Activated CD4-positive, alpha-beta T cell treated with anti-CD3 and anti-CD28 coated beads, Interleukin-2, amount 50 U/mL, for 48 hours (primary cell): ENCODE results near the gene ATG7.
"Not testable (repeated sequence)": the region's sequence is repeated elsewhere in the genome, so short reads cannot be mapped to it uniquely, and the experiment has no call there.

ENCODE experiments used
- DNase-seq, 2 experiments: peaks; one replicate each; pipeline ENCODE4 v3.0.0-alpha.2; 2020

Gene ATG7

DNA sequence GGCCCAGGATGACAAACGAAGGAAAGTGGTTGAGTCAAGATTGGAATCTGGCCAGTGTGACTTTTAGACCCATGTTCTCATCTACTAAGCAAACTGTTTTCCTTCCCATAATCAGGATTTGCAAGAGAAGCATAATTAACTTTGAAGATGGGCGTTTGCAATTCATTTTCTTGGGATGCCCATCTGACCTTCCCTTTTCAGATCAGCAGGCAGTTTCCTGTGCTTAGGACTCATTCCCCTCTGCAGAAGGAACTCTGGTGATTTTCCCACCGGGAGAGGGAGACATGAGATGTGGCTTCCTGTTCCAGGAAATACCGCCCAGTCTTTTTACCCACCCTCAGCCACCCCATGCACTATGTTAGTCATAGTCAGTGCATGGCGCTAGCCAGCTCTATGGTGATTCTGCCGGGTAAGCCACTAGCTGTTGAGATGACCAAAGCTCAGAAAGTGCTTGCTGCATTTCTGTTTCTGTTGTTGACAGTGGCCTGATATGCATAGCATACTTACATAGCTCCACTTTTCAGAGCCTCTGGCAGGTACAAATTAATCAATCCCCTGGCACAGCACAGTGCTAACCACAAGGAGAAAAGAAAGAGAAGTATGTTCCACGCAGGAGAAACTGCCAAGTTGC, 242.1 kb downstream of the ATG7 start:
- no peak for DNase-seq

DNA sequence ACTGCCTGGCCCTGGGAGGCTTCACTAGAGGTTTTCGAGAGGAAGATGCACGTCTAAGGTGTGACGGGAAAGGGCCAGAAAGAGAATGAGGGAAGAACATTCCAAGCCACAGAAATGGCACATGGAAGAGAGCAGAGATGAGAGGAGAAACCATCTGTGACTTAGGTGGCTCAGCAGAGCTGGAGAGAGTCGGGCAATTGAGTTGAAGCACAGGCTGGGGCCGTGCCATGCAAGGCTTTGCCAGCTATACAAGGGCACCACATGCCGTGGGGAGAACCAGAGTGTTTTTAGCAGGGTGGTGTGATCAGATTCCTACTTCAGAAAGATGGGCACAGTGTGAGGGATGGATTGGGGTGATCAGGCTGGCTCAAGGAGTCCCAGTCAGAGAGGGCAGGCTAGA, 245.4 kb downstream of the ATG7 start:
- no peak for DNase-seq

DNA sequence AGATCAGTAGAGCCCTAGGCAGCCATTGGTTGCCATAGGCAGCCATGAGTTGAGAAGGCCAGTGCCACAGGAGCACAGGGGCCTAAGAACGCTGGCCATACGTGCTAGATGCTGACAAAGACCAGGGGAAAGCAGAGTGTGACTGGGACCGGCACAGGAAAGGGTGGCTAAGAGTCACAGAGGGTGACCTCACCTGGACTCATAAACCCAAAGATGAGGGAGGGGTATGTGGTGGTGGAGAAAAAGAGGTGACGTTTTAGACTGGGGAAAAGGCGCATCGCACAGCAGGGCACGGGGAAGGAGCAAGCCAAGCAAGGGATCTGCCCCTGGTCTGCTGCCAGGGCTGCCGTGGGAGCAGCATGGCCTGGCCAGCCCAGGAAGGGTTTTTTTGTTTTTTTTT, 249.0 kb downstream of the ATG7 start:
- DNase-seq, result no peak

GRCh38 chr3:11522398-11522715, 250.2 kb downstream of the ATG7 start:
- no peak for DNase-seq

- DNase-seq, result no peak
Measured at GRCh38 chr3:11522953-11523571, 250.9 kb downstream of the ATG7 start.

GRCh38 chr3:11523572-11524101, 251.4 kb downstream of the ATG7 start:
- no peak for DNase-seq

DNA sequence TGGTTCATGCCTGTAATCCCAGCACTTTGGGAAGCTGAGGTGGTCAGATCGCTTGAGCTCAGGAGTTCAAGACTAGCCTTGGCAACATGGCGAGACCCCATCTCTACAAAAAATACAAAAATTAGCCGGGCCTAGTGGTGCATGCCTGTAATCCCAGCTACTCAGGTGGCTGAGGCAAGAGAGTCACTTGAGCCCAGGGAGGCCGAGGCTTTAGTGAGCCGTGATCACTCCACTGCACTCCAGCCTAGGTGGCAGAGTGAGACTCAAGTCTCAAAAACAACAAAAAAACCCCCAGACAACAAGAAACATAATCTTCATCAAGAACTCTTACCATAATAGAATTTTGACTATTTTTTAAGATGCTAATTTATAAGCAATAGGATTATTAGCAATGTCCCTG, 253.9 kb downstream of the ATG7 start:
- not testable (repeated sequence) for DNase-seq

DNA sequence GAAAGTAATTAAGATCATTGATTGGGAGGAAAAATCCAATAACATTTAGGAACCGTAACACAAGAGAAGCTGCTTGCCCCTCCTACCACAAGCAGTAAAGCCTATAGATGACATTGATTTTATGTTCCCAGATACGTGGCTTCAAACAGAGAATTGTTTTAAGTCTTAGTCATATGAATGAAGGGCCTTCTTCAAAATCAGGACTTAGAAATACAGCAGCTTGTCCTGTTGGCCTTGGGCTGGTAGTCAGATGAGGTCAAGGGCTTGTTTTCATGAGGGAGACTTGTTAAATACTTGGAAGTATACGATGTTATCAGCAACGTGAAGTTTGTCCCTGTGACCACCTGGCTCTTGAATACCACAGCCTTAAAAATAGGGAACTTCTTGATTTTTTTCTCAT, 257.1 kb downstream of the ATG7 start:
- DNase-seq, result no peak

- DNase-seq, result no peak
Measured at GRCh38 chr3:11530153-11530721, 258.0 kb downstream of the ATG7 start.

DNA sequence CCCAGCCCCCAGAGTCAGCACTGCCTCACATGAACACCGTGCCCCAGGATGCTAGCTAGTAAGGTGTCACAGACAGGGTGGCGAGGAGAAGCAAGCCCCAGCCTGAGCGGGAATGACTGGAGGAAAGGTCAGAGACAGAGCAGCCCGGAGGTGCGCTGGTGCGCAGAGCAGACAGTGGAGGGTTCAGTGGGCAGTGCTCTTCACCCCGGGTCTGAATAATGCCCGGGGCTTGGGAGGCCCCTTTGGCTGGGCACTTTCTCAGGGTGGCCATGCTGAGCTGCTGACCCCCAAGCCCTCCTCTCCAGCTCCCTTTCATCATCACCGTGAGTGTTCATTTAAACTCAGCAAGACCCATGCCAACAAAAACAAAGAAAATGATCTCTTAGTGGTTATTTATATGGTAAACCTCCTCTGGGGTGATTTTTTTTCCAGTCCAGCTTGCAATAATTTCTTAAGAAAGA, 260.8 kb downstream of the ATG7 start:
- no peak for DNase-seq

DNA sequence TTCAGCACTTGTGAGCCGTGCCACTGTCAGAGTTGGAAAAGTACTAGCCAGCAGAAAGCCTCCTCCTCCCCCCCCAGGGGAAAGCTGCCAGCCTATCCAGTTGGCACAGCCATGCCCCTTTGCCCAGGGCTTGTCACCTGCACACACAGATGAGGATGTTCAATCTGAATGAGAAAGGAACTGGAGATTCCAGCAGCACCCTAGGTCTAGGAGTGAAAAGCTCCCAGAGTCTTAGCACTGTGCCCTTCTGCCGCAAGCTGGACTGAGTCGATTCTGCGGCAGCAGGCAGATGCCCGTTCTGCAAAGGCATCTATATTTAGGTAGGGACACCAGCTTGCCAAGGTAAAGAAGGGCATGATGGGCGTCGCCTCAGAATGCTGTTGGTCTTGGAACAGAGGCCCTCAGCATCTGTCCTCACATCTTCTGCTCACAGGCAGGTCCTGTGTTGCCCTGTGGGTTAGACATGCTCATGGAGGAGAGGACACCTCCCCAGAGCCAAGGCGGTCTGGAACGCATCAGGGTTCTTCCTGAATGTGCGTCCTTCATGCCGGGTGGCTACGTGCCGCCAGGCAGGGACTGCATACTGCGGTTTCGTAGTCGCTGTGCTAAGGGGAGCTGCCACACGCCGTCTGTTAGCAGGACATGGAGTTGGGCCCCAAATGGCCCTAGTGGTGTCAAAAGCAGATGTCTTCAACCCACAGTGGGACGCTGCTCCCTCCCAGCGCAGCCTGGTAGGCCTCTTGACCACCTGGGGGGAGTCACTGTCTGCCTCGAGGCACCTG, 262.0 kb downstream of the ATG7 start:
- DNase-seq, result no peak

DNA sequence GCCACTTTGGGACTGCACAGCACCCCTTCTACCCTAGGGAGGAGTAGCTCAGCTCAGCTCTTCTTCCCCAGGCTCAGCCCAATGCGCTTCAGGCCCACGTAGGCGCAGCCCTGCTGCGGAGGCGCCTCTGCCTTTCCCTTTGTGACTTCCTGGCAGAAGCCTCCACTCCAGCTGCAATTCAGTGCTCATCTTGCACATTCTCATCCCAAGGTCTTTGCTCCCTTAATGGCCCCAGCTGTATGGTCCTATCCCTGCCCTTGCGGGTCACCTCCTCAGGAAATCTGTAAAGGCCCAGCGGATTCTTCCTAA, 262.6 kb downstream of the ATG7 start:
- no peak for DNase-seq

- DNase-seq, result no peak
Measured at GRCh38 chr3:11535243-11535960, 263.2 kb downstream of the ATG7 start.

DNA sequence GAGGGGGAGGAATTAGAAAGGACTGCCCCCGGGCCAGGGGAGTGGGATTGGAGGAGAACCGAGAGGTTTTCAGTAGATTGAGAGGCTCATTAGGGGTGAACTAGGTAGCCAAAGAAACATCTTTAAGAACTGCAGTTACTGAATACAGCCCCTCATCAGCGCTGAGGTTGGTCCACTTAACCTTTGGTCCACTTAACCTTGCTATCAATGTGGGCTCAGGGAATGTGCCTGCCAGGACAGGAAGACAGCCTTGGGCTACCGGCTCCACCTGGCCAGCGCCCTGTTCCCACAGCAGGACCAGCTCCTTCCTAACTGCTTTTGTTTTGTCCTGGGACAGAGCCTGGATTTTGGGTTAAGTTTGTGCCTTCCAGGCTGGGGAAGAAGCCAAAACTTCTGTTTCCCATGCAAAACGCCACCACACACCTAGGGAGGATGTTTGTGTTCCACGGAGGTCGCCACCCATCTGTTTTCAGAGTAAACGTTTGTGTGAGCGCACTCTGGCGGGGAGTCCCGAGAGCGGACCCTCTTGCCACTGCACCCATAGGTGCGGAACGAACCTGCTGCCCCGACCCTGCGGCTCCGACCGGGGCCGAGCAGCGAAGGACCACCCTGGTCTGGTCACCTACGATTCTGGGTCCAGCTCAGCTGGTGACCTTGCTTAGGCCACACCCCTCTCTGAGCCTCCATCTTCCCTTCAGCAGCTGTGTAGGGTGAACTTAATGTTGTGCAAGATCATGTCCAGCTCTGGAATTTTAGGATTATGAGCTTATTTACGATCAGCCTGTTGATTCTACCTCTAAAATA, 264.1 kb downstream of the ATG7 start:
- DNase-seq, result no peak

- DNase-seq, result no peak
Measured at GRCh38 chr3:11536936-11537612, 264.9 kb downstream of the ATG7 start.

DNA sequence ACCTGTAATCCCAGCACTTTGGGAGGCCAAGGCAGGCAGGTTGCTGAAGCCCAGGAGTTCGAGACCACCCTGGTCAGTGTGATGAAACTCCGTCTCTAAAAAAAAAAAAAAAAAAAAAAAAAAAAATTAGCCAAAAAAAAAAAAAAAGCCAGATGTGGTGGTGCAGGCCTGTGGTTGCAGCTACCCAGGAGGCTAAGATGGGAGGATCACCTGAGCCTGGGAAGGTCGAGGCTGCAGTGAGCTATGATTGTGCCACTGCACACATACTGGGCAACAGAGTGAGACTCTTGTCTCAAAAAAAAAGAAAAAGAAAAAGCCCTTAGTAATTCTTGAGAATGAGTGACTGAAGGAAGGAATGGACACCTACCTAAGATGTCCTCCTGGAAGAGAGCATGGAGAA, 266.4 kb downstream of the ATG7 start:
- DNase-seq, result no peak

DNA sequence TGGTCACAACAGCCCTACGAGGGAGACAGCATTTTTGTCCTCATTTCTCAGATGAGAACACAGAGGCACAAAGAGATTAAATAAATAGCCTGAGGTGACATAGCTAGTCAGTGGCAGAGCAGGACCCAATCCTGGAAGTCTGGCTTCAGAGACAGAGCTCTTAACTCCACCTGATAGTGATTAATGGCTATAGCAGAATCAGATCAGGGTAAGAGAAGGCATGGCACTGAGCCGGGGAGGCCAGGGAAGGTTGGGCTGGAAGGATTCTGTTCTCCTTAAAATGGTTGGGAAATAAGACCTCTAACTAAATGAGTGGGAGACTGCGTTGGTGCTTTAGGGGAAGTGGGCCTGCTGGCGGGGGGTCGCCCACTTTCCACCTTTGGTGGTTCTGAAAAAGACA, 267.0 kb downstream of the ATG7 start:
- DNase-seq, result no peak

DNA sequence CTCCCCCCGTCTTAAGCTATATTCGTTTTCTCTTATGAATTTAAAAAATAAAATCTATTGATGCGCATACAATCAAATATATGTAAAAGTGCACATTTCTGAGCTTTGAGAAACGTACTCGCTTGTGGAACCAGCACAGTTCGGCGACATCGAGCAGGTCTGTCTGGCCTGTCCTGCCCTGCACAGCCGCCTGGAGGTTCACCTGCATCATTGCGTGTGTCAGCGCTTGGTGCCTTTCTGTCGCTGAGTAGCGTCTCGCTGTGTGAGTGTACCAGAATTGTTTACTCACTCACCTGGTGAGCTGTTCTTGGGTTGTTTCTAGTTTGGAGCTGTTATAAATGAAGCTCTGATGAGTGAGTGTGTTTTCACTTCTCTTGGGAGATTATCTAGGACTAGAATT, 267.5 kb downstream of the ATG7 start:
- no peak for DNase-seq

DNA sequence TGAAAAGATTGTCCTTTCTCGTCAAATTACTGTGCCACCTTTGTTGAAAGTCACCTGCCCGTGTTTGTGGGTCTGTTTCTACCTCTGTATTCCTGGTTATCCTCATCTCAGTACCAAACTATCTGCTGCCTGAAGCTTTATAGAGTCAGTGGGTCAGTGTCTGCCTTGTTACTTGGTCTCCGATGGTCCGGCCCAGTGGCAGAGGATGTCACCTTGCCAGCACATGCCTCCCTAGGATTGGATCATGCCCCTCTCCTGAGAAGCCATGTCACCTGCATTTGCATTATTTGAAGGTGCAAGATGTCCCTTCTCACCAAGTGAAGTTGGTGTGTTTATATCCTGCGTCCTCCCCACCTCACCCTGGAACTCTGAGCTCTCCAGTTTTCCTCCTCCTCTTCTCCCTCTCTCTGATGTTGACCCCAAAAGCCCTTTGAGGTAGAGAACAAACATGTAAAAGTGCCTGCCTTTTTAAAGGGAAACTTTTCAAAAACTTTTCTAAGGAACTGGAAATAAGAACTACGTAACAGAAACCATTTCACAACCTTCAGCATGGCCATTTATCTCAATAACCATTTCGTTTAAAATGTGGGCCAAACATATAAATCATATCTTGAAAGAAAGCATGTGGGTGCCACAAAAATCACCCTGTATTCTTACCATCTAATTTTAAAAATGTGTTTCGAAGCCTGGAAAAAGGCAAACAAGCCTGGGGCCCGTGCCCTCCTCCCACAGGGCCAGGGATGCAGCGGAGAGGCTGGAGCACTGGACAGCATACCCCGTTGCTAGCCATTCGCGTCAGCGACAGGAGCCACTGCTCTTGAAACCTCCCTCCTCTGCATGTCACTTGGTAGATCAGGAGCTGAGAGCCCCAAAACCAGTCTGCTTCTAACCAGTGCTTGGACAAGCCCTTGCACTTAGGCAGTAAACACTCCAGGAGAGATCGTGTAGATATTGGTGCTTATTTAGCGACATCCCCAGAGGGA, 269.4 kb downstream of the ATG7 start:
- no peak for DNase-seq

DNA sequence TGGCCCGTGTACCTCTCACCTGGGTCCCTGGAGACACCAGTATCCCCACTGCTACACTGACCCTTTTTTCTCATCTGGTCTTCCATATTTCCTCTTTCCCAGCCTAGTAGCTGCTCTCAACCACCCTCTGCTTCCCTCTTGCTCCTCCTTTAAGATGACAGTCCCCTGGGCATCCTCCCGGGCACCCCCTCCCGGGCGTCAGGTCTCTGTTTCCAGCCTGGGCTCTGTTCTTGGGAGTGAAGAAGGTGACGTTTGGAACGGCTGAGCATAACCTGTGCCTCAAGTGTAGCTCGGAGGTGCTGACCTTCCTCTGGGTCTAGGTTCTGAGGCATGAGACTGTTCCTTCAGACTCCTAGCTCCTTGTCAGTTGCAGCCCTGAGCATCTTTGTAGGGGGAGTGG, 270.4 kb downstream of the ATG7 start:
- no peak for DNase-seq
